Uterus (tissue), 2 donors: ENCODE measurements around the gene TIPRL.

Experiments used
- POLR2A ChIP-seq, 2 donors: fragments of 450-650 bp; IDR thresholded peaks; one replicate each; pipeline ENCODE4 v1.6.1; 2016; ENCODE audit warnings: antibody characterized with exemption in 2 of 2, mild to moderate bottlenecking in 1 of 2, moderate library complexity in 1 of 2
- TF ChIP-seq, protein P1 (sequence below), 4 experiments: fragments of 200-600 bp in 2 of 4; fragments of 450-650 bp in 2 of 4; sonication (generic) in 2 of 4; IDR thresholded peaks; one replicate each; pipeline ENCODE4 v1.5.1; 2016 to 2019; ENCODE audit warnings: antibody characterized with exemption in 4 of 4, mild to moderate bottlenecking in 2 of 4, moderate library complexity in 1 of 4

DNA sequence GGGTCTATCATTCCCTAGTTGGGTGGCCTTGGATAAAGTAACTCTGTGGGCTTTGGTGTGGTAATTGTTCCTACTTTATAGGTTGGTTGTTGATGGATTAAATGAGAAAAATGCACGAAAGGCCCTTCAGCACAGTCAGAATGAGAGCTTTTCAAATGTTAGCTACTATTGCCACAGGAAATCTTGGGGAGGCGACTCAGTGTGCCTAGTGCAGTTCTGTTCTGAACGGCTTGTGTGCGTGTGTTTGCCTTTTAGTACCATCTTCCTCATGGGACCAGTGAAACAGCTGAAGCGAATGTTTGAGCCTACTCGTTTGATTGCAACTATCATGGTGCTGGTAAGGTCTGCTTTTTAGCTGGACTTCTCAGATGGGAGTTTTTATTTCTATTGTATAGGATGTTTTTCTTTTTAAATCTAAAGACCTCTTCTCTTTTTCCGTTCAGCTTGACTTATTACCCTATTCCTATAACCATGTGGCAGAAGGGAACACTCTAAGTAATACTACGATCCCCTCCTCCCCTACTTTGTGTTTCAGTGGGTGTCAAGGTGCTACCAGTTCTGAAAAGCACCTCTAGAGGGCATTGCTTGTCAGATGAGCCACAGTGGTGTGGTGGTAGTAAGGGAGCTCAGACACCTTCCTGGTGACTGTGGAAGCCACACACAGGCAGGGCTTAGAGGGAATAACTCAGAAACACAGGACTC is 56.2 kb downstream of the TIPRL start:
- TF ChIP-seq, protein P1, sequence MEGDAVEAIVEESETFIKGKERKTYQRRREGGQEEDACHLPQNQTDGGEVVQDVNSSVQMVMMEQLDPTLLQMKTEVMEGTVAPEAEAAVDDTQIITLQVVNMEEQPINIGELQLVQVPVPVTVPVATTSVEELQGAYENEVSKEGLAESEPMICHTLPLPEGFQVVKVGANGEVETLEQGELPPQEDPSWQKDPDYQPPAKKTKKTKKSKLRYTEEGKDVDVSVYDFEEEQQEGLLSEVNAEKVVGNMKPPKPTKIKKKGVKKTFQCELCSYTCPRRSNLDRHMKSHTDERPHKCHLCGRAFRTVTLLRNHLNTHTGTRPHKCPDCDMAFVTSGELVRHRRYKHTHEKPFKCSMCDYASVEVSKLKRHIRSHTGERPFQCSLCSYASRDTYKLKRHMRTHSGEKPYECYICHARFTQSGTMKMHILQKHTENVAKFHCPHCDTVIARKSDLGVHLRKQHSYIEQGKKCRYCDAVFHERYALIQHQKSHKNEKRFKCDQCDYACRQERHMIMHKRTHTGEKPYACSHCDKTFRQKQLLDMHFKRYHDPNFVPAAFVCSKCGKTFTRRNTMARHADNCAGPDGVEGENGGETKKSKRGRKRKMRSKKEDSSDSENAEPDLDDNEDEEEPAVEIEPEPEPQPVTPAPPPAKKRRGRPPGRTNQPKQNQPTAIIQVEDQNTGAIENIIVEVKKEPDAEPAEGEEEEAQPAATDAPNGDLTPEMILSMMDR (IDR thresholded peaks at IDR 0.05) = peak; percentile 33 to 46 (median 40)
- TF ChIP-seq POLR2A (IDR thresholded peaks at IDR 0.05) = no peak
